ENCODE measurements around the gene UPF3B.
"Not testable (repeated sequence)": the region's sequence is repeated elsewhere in the genome, so short reads cannot be mapped to it uniquely, and the experiment has no call there.

UPF3B gene

GRCh38 chrX:119871245-119871598, 18.5 kb upstream of the UPF3B start:
- Mint-ChIP-seq H3K4me1 (ENCODE audit: low read depth) (peaks cover 18% of the 10 kb centered on the region), H3K36me3 (no peaks in the 10 kb centered on the region), H3K4me3 (peak overlapping the region; percentile 100)

DNA sequence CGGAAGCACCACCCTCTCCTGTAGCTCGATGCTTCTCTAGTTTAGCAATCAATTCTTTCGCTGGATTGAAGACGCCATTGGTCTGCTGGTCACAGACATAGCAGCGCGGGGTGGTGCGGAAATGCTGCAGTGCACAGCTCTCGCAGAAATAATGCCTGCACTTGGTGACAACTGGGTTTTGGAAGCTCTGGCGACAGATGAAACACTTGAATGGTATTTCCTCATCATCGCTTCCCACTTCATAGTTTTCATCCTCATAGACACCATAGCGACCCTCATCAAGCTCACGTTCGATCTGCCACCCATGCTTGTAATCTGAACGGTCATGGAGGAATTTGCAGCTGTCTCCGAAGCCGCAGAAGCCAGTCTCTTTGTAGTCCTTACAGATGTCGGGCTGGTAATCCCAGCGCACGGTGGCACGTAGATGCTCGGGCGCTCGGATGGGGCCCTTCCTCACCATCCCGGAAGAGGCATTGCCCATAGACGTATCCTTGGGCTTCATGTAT, 17.9 kb upstream of the UPF3B start:
- Mint-ChIP-seq H3K36me3 (no peaks in the 10 kb centered on the region), H3K27me3 (no peaks in the 10 kb centered on the region), H3K4me3 (peak overlapping the region; percentile 100), H3K4me1 (ENCODE audit: low read depth) (peaks cover 15% of the 10 kb centered on the region), H3K9me3 (ENCODE audit: low read depth) (no peaks in the 10 kb centered on the region), H3K27ac (peak overlapping the region; percentile 99)

More at GRCh38 chrX:119871245-119871598, 18.5 kb upstream of the UPF3B start:
- peak overlapping the region; percentile 99 for H3K27ac Mint-ChIP-seq
- H3K27me3 Mint-ChIP-seq, result no peaks in the 10 kb centered on the region
- H3K9me3 Mint-ChIP-seq (ENCODE audit: low read depth), result no peaks in the 10 kb centered on the region

DNA sequence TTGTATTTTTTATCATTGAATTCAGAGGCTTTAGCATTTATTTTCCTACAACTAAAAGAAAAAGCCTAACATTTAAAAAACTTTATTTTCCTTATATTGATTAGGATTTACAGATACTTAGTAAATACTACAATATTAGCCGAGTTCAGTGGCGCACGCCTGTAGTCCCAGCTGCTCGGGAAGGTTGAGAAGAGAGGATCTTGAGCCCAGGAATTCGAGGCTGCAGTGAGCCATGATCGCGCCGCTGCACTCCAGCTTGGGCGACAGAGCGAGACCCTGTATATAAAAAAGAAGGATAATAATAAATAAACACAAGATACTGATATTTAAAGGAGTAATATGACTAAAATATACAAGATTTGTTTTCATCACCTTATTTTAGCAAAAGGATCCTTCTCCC, 681 bp upstream of the UPF3B start:
- Mint-ChIP-seq H3K27me3 (no peaks in the 10 kb centered on the region), H3K9me3 (ENCODE audit: low read depth) (no peaks in the 10 kb centered on the region), H3K27ac (peak overlapping the region; percentile 95), H3K4me3 (no peak overlapping the region), H3K4me1 (ENCODE audit: low read depth) (peaks cover 18% of the 10 kb centered on the region), H3K36me3 (no peaks in the 10 kb centered on the region)

- peaks cover 5% of the 10 kb centered on the region for H3K36me3 Mint-ChIP-seq
- no peaks in the 10 kb centered on the region for H3K9me3 Mint-ChIP-seq (ENCODE audit: low read depth)
- no peak overlapping the region for H3K27ac Mint-ChIP-seq
- H3K27me3 Mint-ChIP-seq, result no peaks in the 10 kb centered on the region
- H3K4me1 Mint-ChIP-seq (ENCODE audit: low read depth), result no peaks in the 10 kb centered on the region
- H3K4me3 Mint-ChIP-seq, result no peak overlapping the region
Measured at GRCh38 chrX:119833905-119834304, 18.9 kb downstream of the UPF3B start.

DNA sequence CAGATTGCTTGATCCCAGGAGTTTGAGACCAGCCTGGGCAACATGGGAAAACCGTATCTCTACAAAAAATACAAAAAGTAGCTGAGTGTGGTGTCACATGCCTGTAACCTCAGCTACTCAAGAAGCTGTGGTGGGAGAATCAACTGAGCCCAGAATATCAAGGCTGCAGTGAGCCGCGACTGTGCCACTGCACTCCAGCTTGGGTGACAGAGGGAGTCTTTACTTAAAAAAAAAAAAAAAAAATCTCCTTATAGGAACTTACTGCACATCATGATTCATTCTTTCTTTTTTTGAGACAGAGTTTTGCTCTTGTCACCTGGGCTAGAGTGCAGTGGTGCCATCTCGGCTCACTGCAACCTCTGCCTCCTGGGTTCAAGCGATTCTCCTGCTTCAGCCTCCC, 24.3 kb downstream of the UPF3B start:
- peaks cover 2% of the 10 kb centered on the region for H3K4me1 Mint-ChIP-seq (ENCODE audit: low read depth)

DNA sequence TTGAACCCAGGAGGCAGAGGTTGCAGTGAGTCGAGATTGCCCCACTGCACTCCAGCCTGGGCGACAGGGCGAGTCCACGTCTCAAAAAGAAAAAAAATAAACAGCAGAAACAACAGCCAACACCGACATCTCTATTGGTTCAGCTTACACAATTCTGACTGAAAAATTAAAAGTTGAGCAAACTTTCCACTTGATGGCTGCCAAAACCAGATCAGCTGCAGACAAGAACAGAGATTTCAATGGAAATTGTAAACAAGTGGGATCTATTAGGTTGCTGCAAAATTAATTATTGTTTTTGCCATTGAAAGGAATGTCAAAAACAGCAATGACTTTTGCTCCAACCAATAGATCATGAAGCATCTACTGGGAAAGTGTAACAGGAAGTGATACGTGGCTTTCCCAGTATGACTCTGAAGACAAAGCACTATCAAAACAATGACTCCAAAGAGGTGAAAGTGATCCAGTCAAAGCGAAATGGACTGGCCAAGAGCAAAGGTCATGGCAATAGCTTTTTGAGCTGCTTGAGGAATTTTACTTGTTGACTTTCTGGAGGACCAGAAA, 26.3 kb downstream of the UPF3B start:
- Mint-ChIP-seq H3K4me3 (no peak overlapping the region), H3K27me3 (no peaks in the 10 kb centered on the region), H3K9me3 (ENCODE audit: low read depth) (no peaks in the 10 kb centered on the region), H3K27ac (no peak overlapping the region), H3K4me1 (ENCODE audit: low read depth) (peaks cover 7% of the 10 kb centered on the region), H3K36me3 (peaks cover 4% of the 10 kb centered on the region)

More for the DNA sequence above, 24.3 kb downstream of the UPF3B start:
- Mint-ChIP-seq H3K27me3 (no peaks in the 10 kb centered on the region), H3K4me3 (no peak overlapping the region), H3K9me3 (ENCODE audit: low read depth) (no peaks in the 10 kb centered on the region), H3K27ac (no peak overlapping the region), H3K36me3 (peaks cover 2% of the 10 kb centered on the region)

DNA sequence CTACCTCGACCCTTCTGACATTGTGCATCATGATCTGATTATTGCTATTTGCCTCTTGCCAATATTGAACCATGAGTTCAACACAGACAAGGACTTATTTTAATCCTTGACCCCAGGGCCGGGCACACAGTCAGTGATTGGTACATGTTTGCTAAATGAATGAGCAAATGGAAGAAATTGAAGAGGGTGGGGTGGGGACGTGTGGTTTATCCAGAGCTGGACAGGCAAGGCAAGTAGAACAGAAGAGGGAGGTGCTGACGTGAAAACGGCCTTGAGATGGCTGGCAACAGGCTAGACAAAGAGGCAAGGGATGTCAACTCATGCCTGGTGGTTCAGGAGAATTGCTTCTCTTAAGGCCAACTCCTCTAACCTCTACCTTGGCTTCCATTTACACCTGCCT, 28.5 kb downstream of the UPF3B start:
- not testable (repeated sequence) for H3K4me1 Mint-ChIP-seq (ENCODE audit: low read depth); H3K27me3 Mint-ChIP-seq; H3K27ac Mint-ChIP-seq; H3K4me3 Mint-ChIP-seq; H3K9me3 Mint-ChIP-seq (ENCODE audit: low read depth); H3K36me3 Mint-ChIP-seq

DNA sequence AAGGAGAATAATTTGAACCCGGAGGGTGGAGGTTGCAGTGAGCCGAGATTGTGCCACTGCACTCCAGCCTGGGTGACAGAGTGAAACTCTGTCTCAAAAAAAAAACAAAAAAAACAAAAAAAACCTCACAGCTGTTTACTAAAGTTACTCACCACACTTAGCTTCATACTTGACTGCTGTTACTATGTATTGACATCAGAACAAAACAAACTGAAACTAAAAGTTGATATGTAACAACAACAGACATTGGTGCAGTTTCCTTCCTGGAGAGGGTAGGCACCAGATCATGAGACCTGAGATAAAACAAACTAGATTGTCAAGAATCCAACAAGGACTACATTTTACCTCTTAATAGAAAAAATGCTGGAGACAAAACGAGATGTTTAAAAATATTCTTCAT, 31.1 kb downstream of the UPF3B start:
- not testable (repeated sequence) for H3K27me3 Mint-ChIP-seq; H3K4me1 Mint-ChIP-seq (ENCODE audit: low read depth); H3K36me3 Mint-ChIP-seq; H3K9me3 Mint-ChIP-seq (ENCODE audit: low read depth); H3K4me3 Mint-ChIP-seq
- peak overlapping the region; percentile 34 for H3K27ac Mint-ChIP-seq

GRCh38 chrX:119817130-119817690, 35.6 kb downstream of the UPF3B start:
- Mint-ChIP-seq H3K36me3 (peaks cover 5% of the 10 kb centered on the region), H3K27me3 (no peaks in the 10 kb centered on the region), H3K4me3 (no peak overlapping the region), H3K27ac (no peak overlapping the region), H3K4me1 (ENCODE audit: low read depth) (peaks cover 5% of the 10 kb centered on the region), H3K9me3 (ENCODE audit: low read depth) (no peaks in the 10 kb centered on the region)

DNA sequence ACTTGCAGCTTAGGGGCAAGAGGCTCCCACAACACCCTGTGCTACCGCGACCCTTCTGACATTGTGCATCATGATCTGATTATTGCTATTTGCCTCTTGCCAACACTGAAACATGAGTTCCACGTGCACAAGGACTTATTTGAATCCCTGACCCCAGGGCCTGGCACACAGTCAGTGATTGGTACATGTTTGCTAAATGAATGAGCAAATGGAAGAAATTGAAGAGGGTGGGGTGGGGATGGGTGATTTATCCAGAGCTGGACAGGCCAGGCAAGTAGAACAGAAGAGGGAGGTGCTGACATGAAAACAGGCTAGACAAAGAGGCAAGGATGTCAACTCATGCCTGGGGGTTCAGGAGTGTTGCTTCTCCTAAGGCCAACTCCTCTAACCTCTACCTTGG, 36.5 kb downstream of the UPF3B start:
- H3K27me3 Mint-ChIP-seq, result no peaks in the 10 kb centered on the region
- no peaks in the 10 kb centered on the region for H3K9me3 Mint-ChIP-seq (ENCODE audit: low read depth)
- no peak overlapping the region for H3K4me3 Mint-ChIP-seq
- H3K4me1 Mint-ChIP-seq (ENCODE audit: low read depth), result no peaks in the 10 kb centered on the region
- H3K27ac Mint-ChIP-seq, result no peak overlapping the region
- peaks cover 2% of the 10 kb centered on the region for H3K36me3 Mint-ChIP-seq

- no peaks in the 10 kb centered on the region for H3K9me3 Mint-ChIP-seq (ENCODE audit: low read depth)
- no peaks in the 10 kb centered on the region for H3K4me1 Mint-ChIP-seq (ENCODE audit: low read depth)
- no peaks in the 10 kb centered on the region for H3K27me3 Mint-ChIP-seq
- H3K4me3 Mint-ChIP-seq, result no peak overlapping the region
- no peak overlapping the region for H3K27ac Mint-ChIP-seq
- H3K36me3 Mint-ChIP-seq, result peaks cover 2% of the 10 kb centered on the region
Measured at GRCh38 chrX:119809185-119809666, 43.5 kb downstream of the UPF3B start.

- not testable (repeated sequence) for H3K4me3 Mint-ChIP-seq; H3K27ac Mint-ChIP-seq; H3K4me1 Mint-ChIP-seq (ENCODE audit: low read depth); H3K9me3 Mint-ChIP-seq (ENCODE audit: low read depth); H3K27me3 Mint-ChIP-seq; H3K36me3 Mint-ChIP-seq
Measured at GRCh38 chrX:119808461-119808860, 44.3 kb downstream of the UPF3B start.

DNA sequence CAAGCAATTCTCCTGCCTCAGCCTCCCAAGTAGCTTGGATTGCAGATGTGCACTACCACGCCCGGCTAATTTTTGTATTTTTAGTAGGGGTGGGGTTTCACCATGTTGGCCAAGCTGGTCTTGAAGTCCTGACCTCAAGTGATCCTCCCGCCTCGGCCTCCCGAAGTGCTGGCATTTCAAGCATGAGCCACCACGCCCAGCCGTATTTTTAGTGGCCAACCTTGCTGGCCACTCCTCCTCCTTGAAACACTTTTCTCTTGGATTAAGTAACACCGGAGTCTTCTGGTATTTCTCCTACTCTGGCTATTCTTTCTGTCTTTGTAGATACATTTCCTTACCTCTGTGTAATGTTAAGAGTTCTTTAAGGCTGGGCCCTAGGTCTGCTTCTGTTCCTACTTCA, 50.2 kb downstream of the UPF3B start:
- Mint-ChIP-seq H3K27ac (no peak overlapping the region), H3K9me3 (ENCODE audit: low read depth) (no peaks in the 10 kb centered on the region), H3K27me3 (no peaks in the 10 kb centered on the region), H3K4me1 (ENCODE audit: low read depth) (no peaks in the 10 kb centered on the region), H3K4me3 (no peak overlapping the region), H3K36me3 (no peaks in the 10 kb centered on the region)

DNA sequence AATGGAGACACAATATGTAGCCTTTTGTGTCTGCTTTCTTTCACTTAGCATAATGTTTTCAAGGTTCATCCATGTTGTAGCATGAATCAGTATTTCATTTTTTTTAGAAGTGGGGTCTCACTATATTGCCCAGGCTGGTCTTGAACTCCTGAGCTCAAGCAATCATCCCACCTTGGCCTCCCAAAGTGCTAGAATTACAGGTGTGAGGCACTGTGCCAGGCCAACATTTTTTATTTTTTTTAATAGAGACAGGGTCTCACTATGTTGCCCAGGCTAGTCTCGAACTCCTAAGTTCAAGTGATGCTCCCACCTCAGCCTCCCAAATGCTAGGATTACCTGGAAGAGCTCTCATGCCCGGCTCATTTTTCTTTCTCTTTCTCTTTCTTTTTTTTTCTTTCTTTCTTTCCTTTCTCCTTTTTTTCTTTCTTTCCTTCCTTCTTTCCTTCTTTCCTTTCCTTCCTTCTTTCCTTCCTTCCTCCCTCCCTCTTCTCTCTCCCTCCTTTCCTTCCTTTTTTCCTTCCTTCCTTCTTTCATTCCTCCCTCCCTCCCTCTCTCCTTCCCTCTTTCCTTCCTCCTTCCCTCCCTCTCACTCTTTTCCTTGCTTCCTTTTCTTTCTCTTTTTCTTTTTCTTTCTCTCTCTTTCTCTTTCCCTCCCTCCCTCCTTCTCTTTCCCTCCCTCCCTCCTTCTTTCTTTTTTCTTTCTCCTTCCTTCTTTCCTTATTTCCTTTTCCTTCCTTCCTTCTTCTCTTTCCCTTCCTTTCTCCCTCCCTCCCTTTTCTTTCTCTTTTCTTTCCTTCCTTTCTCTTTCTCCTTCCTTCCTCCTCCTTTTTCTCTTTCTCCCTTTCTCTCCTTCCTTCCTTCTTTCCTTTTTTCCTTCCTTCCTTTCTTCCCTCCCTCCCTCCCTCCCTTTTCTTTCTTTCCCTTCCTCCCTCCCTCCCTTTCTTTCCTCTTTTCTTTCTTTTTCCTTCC, 51.2 kb downstream of the UPF3B start:
- Mint-ChIP-seq H3K36me3 (no peaks in the 10 kb centered on the region), H3K9me3 (ENCODE audit: low read depth) (no peaks in the 10 kb centered on the region), H3K4me3 (no peak overlapping the region), H3K27me3 (no peaks in the 10 kb centered on the region), H3K27ac (no peak overlapping the region), H3K4me1 (ENCODE audit: low read depth) (no peaks in the 10 kb centered on the region)

Data from activated naive CD8-positive, alpha-beta T cell (primary cell).